HG02884 (cell line): ENCODE results near the gene CEP112.
"Not testable (repeated sequence)": the region's sequence is repeated elsewhere in the genome, so short reads cannot be mapped to it uniquely, and the experiment has no call there.

Experiments used
- ATAC-seq: cut with Tn5 transposase; IDR thresholded peaks from one replicate; pipeline ENCODE4 v1.9.1; 2021; ENCODE audit warnings: mild to moderate bottlenecking, moderate library complexity; ENCODE audit not compliant: unreplicated experiment

Gene CEP112

DNA sequence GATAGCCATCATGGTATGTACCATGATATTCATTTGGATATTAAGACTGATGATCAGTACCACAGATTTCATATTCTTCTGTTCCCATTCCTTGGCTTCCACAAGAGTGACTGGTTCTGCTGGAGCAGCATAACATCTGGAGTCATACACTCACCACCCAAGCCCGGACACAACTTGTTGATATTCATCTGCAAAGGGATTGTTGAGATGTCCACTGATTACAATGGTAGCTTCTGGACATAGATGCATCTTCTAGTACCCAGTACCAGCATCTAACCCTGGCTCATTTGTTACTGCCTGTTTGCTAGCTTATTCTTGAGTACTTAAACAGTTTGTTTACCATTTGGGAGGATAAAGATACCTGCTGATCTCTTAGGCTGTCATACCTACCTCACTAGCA is 394.8 kb downstream of the CEP112 start:
- ATAC-seq = no peak

DNA sequence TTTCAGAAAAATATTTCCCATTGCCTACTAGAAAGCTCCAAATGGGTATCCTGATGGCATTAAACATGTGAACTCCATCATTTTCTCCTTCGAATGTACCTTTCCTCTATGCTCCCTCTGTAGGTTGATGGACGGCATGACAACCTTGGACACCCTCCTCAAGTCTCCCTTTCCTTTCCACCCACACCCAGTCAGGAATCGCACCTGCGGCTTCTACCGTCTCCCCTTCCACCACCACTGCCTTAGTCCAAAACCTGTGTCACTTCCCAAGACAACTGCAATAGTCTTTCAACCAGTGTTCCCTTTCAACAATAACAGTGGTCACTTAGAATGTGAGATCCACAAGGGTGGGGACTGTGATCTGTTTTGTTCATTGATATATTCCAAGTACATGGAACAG is 397.4 kb downstream of the CEP112 start:
- no peak for ATAC-seq

DNA sequence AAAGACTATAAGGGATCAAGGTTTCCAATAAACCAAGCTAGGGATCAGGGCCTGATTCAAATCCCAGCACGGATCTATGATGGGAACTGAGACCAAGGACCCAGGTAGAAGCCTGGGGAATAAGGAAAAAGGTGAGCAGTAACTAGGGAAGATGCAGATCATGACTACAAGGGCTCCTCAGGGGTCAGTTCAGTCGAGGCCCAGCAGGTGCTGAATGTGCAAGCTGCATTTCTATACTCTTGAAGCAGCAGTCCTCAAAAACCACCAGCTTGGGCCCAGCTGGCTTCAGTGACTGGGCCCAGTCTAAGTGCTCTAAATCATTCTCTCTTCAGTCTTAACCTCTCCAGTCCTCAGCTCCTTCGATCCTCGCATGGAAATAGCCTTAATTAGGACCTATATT is 401.7 kb downstream of the CEP112 start:
- ATAC-seq = no peak

- ATAC-seq = no peak
Measured at GRCh38 chr17:65787503-65787902, 404.4 kb downstream of the CEP112 start.

- ATAC-seq = no peak
Measured at GRCh38 chr17:65786479-65786878, 405.5 kb downstream of the CEP112 start.

DNA sequence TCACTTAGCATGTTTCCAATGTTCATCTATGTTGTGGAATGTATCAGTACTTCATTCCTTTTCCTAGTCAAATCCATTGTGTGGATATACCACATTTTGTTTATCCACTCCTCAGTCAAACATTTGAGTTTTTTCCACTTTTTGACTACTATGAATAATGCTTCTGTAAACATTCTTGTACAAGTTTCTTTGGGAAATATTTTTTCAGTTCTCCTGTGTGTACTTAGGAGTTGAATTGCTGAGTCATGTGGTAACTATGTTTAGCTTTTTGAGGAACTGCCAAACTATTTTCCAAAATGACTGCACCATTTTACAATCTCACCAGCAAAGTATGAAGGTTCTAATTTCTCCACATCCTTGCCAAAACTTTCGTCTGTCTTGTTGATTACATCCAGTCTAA is 406.8 kb downstream of the CEP112 start:
- ATAC-seq = no peak

- ATAC-seq = no peak
Measured at GRCh38 chr17:65783845-65784334, 408.0 kb downstream of the CEP112 start.

DNA sequence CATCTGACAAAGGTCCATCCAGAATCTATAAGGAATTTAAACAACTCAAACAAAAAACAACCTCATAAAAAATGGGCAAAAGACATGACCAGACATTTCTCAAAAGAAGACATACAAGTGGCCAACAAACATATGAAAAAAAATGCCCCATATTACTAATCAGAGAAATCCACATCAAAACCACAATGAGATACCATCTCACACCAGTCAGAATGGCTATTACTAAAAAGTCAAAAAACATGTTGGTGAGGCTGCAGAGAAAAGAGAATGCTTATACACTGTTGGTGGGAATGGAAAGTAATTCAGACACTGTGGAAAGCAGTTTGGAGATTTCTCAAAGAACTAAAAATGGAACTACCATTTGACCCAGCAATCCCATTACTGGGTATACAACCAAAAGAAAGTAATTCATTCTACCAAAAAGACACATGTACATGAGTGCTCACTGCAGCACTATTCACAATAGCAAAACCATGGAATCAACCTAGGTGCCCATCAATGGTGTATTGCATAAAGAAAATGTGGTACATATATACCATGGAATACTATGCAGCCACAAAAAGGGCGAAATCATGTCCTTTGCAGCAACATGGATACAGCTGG is 409.7 kb downstream of the CEP112 start:
- not testable (repeated sequence) for ATAC-seq

GRCh38 chr17:65780111-65780510 is 411.8 kb downstream of the CEP112 start:
- ATAC-seq = no peak

DNA sequence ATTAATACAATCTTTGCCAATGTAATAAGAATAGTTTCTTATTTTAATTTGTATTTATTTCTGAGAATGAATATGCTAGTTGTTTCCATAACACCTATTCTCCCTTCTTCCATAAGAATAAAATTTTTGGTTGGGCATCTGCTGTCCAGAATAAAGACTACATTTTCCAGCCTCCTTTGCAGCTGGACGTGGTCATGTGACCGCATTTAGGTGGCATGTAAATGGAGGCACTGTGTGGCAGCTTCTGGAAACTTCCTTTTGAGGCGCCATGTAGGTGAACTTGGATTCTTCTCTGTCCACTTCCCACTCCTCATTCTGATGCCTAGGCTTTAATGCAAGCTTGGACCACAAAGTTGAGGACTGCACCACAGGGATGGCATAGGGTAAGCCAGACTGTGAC is 415.0 kb downstream of the CEP112 start:
- ATAC-seq = no peak

- no peak for ATAC-seq
Measured at GRCh38 chr17:65774787-65775186, 417.1 kb downstream of the CEP112 start.

DNA sequence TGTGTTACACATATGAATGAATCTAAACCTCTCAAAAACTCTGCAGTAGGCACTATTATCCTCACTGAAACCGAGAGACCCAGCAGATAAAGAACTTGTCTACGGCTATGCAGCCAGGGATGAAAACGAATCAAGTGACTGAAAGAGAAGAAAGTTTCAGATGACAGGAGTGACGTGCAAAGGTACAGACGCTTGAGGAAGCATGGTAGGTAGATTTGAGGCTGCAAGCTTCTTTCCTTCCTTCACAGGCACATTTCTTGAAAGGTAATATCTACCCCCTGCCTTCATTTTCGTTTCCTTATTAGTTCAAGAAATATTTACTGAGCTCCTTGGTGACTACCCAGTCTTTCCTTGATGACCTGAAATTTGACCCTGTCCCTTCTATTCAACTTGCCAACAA is 418.9 kb downstream of the CEP112 start:
- ATAC-seq = no peak

DNA sequence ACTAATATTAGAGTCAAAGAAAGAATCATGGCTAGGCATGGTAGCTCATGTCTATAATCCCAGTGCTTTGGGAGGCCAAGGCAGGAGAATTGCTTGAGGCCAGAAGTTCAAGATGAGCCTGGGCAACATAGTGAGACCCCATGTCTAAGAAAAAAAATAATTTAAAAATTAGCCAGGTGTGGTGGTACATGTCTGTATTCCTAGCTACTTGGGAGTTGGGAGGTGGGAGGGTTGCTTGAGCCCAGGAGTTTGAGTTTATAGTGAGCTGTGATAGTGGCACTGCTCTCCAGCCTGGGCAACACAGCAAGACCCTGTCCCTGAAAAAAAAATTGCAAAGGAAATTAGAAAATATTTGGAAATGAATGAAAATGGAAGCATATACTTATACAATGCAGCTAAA is 420.2 kb downstream of the CEP112 start:
- no peak for ATAC-seq

GRCh38 chr17:65763786-65764185 is 428.1 kb downstream of the CEP112 start:
- ATAC-seq = no peak

DNA sequence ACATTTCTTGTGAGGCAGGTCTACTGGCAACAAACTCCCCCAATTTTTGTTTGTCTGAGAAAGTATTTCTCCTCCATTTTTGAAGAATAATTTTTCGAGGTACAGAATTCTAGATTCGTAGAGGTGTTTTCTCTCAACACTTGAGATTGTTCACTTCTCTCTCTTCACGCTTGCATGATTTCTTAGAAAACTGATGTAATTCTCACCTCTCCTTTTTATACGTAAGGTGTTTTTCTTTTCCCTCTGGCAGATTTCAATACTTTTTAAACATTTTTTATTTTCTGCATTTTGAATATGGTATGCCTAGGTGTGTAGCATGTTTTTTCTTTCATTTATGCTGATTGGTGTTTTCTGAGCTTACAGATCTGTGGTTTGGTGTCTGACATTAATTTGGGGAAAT is 429.0 kb downstream of the CEP112 start:
- no peak for ATAC-seq

DNA sequence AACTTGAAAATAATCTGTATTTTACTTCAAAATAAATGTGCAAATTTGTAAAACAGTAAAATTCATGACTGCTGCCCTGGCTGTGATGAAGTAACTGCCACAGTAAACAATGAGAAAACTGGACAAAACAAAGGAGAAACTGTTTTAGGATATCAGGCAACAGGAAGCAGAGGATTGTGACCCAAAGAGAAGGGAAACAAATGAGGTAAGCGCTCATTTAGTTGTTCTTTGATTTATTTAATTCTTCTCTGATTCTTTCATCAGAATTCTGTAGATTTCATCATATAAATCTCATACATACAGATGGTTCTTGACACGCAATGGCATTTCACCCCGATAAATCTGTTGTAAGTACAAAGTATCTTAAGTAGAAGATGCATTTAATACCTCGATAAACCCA is 432.4 kb downstream of the CEP112 start:
- ATAC-seq = no peak

DNA sequence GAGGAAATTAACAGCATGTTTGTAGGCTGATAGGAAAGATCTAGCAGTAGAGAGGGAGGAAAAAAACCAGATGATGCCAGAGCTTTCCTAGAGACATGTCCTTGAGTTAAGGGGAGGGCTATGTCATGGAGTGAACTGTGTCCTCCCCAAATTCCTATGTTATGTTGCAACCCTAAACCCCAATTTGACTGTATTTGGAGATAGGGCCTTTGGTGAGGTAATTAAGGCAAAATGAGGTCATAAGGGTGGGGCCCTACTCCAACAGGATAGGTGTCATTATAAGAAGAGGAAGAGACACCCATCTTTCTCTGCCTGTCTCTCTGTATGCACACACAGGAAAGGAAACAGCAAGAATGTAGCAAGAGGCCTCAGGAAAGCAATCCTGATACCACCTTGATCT is 435.2 kb downstream of the CEP112 start:
- no peak for ATAC-seq

DNA sequence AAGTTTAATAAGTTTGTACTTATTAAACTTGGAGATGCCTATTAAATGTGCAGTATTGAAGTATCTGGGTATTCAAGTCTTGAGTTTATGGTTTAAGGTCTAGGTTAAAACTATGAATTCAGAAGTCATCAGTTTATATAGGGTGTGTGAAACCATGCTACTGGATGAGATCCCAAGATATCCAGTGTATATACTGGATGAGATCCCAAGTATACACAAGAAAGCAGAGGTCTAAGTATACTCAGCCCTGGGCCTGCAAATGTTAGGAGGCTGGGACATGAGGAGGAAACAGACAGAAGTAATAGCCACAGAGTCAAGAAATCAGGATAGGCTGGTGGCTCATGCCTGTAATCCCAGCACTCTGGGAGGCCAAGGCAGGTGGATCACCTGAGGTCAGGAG is 436.1 kb downstream of the CEP112 start:
- no peak for ATAC-seq

DNA sequence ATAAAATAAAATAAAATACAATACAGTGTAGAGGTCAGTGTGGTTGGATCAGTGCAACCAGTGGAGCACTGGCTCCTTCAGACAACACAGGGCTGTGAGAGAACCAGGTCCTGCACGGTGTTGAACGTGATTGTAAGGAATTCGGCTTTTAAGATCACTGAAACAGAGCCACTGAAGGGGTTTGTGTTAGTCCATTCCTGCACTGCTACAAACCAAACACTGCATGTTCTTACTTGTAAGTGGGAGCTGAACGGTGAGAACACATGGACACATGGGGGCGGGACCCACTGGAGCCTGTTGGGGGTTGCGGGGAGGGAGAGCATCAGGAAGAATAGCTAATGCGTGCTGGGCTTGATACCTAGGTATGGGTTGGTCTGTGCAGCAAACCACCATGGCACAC is 437.3 kb downstream of the CEP112 start:
- ATAC-seq = no peak

DNA sequence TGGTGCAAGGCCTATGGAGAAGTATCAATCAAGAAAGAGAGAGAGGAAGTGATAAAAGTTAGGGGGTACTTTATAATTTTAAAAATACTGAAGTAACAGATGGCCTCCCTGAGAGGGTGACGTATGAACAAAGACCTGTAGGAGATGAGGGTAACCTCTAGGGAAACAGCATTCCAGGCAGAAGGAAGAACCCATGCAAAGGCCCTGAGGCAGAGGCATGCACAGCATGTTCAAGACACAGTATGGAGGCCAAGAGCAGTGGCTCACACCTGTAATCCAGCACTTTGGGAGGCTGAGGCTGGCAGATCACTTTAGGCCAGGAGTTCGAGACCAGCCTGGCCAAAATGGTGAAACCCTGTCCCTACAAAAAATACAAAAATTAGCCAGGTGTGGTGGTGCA is 437.9 kb downstream of the CEP112 start:
- no peak for ATAC-seq

DNA sequence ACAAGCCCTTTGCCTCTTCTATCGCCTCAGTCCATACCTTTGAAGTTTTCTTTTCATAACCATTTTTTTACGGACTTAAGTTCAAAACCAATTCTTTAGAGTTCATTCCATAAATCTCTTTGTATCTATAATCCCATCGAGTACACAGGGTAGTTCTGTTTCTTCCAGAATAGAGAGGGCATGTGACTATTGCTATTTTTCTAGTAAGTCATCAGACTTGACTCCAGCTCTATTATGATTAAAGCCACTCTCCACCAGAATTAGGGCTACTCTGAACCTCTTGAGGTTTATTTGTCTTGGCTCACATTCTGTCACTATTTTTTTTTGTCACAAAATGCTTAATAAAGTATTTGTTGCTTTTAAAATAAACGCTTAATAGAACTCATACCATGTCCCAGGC is 438.6 kb downstream of the CEP112 start:
- ATAC-seq = no peak

DNA sequence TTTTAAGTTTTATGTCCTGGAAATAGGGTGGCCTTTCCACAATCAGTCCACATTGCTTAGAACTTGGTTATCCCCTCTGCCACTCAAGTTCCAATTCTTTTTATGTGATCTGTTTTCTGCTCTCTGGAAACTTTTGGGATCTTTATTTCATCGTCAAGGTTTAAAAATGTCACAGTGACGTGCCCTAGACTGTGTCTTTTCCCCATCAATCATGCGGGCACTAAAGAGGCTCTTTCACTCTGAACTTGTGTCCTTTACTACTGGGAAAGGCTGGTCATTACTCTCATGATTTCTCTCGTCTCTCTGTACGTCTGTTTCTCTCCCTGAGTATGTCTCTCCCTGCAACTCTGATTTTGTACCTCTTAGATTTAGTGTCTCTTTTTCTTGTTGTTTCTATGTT is 440.7 kb downstream of the CEP112 start:
- ATAC-seq = no peak

- ATAC-seq = no peak
Measured at GRCh38 chr17:65750631-65751115, 441.3 kb downstream of the CEP112 start.
